Measurements from ENCODE around the gene DDX21. TPM values are rescaled to one million over a fixed set of nuclear protein-coding genes. Genes with fewer than 3 reads are reported as not detected.

DDX21 gene
- total and polyA plus RNA-seq, 12 donors, result 10.2 to 52.4 (median 23.8) TPM

GRCh38 chr10:68981074-68981473, 25.1 kb downstream of the DDX21 start:
- Histone ChIP-seq H3K36me3 (peaks cover 0 to 100% (median 35%) of the 10 kb centered on the region in 9 donors), H3K27me3 (no peaks in the 10 kb centered on the region), H3K4me1 (peaks cover 0 to 4% (median 0%) of the 10 kb centered on the region in 9 donors), H3K27ac (no peak overlapping the region), H3K4me3 (no peak overlapping the region), H3K9me3 (no peaks in the 10 kb centered on the region)
- WGBS, 2 donors, result 98 to 100% methylated on average over 1 of the region's 1 CpG
- DNase-seq (no peak), ATAC-seq (no peak)
- intact Hi-C loops (cut with DNase I), result no loop called here
- TF ChIP-seq, protein P1, sequence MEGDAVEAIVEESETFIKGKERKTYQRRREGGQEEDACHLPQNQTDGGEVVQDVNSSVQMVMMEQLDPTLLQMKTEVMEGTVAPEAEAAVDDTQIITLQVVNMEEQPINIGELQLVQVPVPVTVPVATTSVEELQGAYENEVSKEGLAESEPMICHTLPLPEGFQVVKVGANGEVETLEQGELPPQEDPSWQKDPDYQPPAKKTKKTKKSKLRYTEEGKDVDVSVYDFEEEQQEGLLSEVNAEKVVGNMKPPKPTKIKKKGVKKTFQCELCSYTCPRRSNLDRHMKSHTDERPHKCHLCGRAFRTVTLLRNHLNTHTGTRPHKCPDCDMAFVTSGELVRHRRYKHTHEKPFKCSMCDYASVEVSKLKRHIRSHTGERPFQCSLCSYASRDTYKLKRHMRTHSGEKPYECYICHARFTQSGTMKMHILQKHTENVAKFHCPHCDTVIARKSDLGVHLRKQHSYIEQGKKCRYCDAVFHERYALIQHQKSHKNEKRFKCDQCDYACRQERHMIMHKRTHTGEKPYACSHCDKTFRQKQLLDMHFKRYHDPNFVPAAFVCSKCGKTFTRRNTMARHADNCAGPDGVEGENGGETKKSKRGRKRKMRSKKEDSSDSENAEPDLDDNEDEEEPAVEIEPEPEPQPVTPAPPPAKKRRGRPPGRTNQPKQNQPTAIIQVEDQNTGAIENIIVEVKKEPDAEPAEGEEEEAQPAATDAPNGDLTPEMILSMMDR (IDR thresholded peaks at IDR 0.05), result peak in 5 of 9 donors; percentile 6 to 22 (median 14)

GRCh38 chr10:68982389-68982788, 26.4 kb downstream of the DDX21 start:
- WGBS, 2 donors, result 95 to 96% methylated on average over 11 of the region's 11 CpGs
- no peaks in the 10 kb centered on the region for H3K9me3 ChIP-seq
- TF ChIP-seq, protein P1 (IDR thresholded peaks at IDR 0.05), result no peak
- H3K27ac ChIP-seq, result no peak overlapping the region
- no peak for ATAC-seq
- DNase-seq, result no peak
- no peak overlapping the region for H3K4me3 ChIP-seq
- peaks cover 0 to 87% (median 35%) of the 10 kb centered on the region in 9 donors for H3K36me3 ChIP-seq
- intact Hi-C loops (cut with DNase I), result no loop called here
- no peaks in the 10 kb centered on the region for H3K27me3 ChIP-seq
- H3K4me1 ChIP-seq, result peaks cover 0 to 4% (median 0%) of the 10 kb centered on the region in 9 donors

DNA sequence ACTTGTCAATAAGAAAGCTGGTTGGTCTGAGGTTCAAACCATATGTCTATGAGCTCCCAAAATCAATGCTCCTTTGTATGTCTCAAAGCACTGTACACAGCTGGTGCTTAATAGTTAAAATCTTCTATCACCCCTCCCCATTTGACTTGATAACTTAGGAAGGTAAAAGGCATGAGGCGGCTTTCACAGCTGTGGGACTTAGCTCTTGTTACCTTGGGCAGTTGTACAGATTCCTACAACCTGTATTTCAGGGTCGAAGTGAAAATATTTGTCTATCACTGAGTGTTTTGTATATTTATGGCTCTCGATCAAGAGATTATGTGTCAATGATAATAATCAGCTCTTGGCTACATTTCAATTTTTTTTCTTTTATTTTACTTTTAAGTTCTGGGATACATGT, 31.6 kb downstream of the DDX21 start:
- no peak overlapping the region for H3K27ac ChIP-seq
- no peaks in the 10 kb centered on the region for H3K9me3 ChIP-seq
- DNase-seq, result no peak
- peak overlapping the region in 2 of 10 donors; percentile 94 to 98 for H3K4me3 ChIP-seq
- peaks cover 0 to 42% (median 23%) of the 10 kb centered on the region in 9 donors for H3K36me3 ChIP-seq
- WGBS, 2 donors, result 82 to 86% methylated on average over 3 of the region's 3 CpGs
- intact Hi-C loops (cut with DNase I), result loop anchor here in 2 of 10 donors (5.0 kb wide), 2 partner anchors 105 to 420 kb away; no protein-coding TSS in a partner anchor
- no peak for ATAC-seq
- H3K27me3 ChIP-seq, result no peaks in the 10 kb centered on the region
- peaks cover 2 to 41% (median 37%) of the 10 kb centered on the region in 9 donors for H3K4me1 ChIP-seq
- TF ChIP-seq, protein P1 (IDR thresholded peaks at IDR 0.05), result no peak

GRCh38 chr10:68988530-68989316, 32.8 kb downstream of the DDX21 start, which contains the start of gene KIFBP:
TSS of gene KIFBP (plus strand) at chr10:68988803. CDS start at chr10:68988833, 30 bp downstream.
- TF ChIP-seq, protein P1 (IDR thresholded peaks at IDR 0.05), result peak in 8 of 9 donors; percentile 28 to 87 (median 59)
- ATAC-seq, result peak; percentile 95 to 98 (median 97)
- intact Hi-C loops (cut with DNase I), result loop anchor here in 2 of 10 donors (5.0 kb wide), 2 partner anchors 104 to 419 kb away; no protein-coding TSS in a partner anchor
- peaks cover 0 to 34% (median 14%) of the 10 kb centered on the region in 9 donors for H3K36me3 ChIP-seq
- peak within 1 kb of the TSS; percentile 77 to 93 (median 89) for H3K27ac ChIP-seq
- H3K9me3 ChIP-seq, result no peaks in the 10 kb centered on the region
- WGBS, 2 donors, result 0% methylated on average over 60 to 62 of the region's 62 CpGs
- peaks cover 5 to 52% (median 48%) of the 10 kb centered on the region in 9 donors for H3K4me1 ChIP-seq
- DNase-seq, result peak; percentile 84 to 96
- H3K4me3 ChIP-seq, result peak within 1 kb of the TSS; percentile 76 to 98 (median 93)
- no peaks in the 10 kb centered on the region for H3K27me3 ChIP-seq

Measured in heart right ventricle (tissue), 16 donors.